ENCODE data around the gene ARHGAP10. TPM values are rescaled to one million over a fixed set of nuclear protein-coding genes. Genes with fewer than 3 reads are reported as not detected.
A peak's percentile ranks its signal among the peaks of the same experiment; 100 is the strongest.

ARHGAP10 gene
- total RNA-seq, 6 experiments from 2014 or later, result 5.5 to 13.3 (median 10.4) TPM

DNA sequence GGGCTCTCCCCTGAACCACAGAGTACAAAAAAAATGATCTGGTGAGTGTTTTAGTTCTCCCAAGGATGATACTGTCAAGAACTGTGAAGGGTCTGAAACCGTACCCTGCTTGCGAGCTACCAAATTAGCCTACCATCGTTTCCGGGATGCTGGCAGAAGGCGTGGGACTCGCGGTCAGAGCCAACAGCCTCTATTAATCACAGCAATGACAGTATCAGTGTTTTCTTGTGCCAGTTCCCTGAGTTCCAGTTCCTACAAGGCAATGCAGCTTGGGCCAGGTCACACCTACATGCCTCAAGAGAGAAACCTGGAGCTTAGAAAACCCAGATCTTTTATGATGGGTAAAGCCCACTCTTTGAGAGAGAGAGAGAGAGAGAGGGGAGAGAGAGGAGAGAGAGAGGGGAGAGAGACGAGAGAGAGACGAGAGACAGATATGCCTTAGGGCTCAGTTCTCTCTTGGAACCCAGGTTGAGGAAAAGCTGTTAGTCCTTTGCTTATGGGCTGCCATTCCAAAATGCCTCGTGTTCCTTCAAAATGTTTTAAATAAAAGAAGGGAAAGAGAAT lies 327.8 kb downstream of the ARHGAP10 start:
- H3K9me3 ChIP-seq, result no peaks in the 10 kb centered on the region
- ATAC-seq (peak; percentile 56 to 73 (median 69)), DNase-seq (peak in 2 of 3 donors; percentile 55 to 58)
- no peaks in the 10 kb centered on the region for H3K36me3 ChIP-seq
- peak overlapping the region in 2 of 3 donors; percentile 61 to 77 for H3K27ac ChIP-seq
- peak overlapping the region in 2 of 3 donors; percentile 7 to 26 for H3K4me3 ChIP-seq
- TF ChIP-seq CTCF (IDR thresholded peaks at IDR 0.05), result no peak
- no peak for TF ChIP-seq POLR2A (IDR thresholded peaks at IDR 0.05)
- intact Hi-C loops (cut with DNase I), result no loop called here
- 33% methylated on average over 10 of the region's 10 CpGs for WGBS (ENCODE audit: insufficient coverage, low coverage, low lambda C conversion rate, missing lambda C conversion rate)
- peaks cover 0 to 54% (median 17%) of the 10 kb centered on the region in 4 donors for H3K4me1 ChIP-seq
- H3K27me3 ChIP-seq, result no peaks in the 10 kb centered on the region

DNA sequence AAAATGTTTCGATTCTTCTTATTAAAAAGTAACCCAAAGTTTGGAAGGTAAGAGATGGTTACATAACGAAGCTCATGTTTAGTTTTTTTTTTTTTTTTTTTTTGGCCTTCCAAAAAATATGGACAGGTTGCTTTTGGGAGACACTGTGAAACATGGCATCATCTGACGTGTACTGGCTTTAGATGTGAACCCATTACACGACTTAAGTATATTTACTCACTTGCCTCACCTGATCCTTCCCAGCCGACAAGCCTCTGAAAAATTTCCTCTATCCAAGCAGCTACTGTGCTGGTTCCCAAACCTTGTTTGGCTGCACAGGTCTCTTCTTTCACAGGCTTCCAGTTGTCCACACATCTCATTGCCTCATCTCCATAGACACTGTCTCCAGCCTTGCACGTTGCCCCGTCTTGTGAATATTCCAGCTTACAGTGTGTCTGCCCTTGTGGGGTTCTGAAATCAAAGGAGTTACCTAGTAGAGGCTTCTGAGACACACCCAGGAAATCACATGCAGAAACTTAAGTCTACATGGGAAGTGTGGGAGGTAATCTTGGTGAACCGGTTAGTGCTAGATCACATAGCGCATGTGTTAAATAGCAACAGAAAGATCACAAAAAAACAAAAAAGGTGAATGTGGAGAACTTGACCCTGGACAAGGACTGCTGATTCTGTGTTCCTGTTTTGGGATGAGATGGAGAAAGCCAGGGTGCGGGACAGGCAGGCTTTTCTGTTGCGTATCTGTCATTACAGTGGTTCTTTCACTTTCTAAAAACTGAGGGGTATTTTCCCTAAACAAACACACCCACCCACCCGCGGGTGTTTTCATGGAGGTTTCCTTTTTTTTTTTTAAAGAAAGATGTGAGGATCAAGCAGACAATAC lies 328.6 kb downstream of the ARHGAP10 start:
- H3K27ac ChIP-seq, result peak overlapping the region in 2 of 3 donors; percentile 61 to 77
- 38% methylated on average over 13 of the region's 13 CpGs for WGBS (ENCODE audit: insufficient coverage, low coverage, low lambda C conversion rate, missing lambda C conversion rate)
- no peaks in the 10 kb centered on the region for H3K36me3 ChIP-seq
- H3K4me1 ChIP-seq, result peaks cover 0 to 51% (median 17%) of the 10 kb centered on the region in 4 donors
- intact Hi-C loops (cut with DNase I), result no loop called here
- H3K4me3 ChIP-seq, result peak overlapping the region in 1 of 3 donors; percentile 7
- H3K9me3 ChIP-seq, result no peaks in the 10 kb centered on the region
- ATAC-seq (peak; percentile 30 to 63 (median 56)), DNase-seq (no peak)
- TF ChIP-seq POLR2A (IDR thresholded peaks at IDR 0.05) (no peak), CTCF (IDR thresholded peaks at IDR 0.05) (no peak)
- no peaks in the 10 kb centered on the region for H3K27me3 ChIP-seq

DNA sequence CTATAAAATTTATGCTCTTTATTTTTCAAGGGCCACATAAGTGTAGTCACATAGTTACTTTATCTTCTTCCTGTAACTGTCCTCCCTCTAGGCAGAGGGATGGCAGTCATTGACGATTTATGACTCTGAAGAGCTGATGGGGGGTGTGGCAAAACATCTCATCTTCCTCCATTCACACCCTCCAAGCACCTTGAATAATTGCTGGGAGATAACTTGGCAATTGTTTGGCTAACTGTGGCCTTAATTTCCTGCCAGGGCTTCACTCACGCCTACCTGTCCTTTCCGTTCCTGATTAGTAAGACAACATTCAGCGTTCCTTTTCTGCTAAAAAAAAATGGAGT lies 329.2 kb downstream of the ARHGAP10 start:
- no peaks in the 10 kb centered on the region for H3K27me3 ChIP-seq
- H3K36me3 ChIP-seq, result peaks cover 0 to 2% (median 0%) of the 10 kb centered on the region in 4 donors
- H3K27ac ChIP-seq, result peak overlapping the region in 2 of 3 donors; percentile 61 to 77
- H3K4me3 ChIP-seq, result no peak overlapping the region
- H3K4me1 ChIP-seq, result peaks cover 0 to 46% (median 17%) of the 10 kb centered on the region in 4 donors
- no peaks in the 10 kb centered on the region for H3K9me3 ChIP-seq
- ATAC-seq, result no peak
- 27% methylated on average over 4 of the region's 4 CpGs for WGBS (ENCODE audit: insufficient coverage, low coverage, low lambda C conversion rate, missing lambda C conversion rate)
- TF ChIP-seq CTCF (IDR thresholded peaks at IDR 0.05) (no peak), POLR2A (IDR thresholded peaks at IDR 0.05) (no peak)
- intact Hi-C loops (cut with DNase I), result no loop called here
- no peak for DNase-seq

- intact Hi-C loops (cut with DNase I), result no loop called here
These were observed 329.9 kb downstream of the ARHGAP10 start for GRCh38 chr4:148061795-148062194.

More at GRCh38 chr4:148061795-148062194, 329.9 kb downstream of the ARHGAP10 start:
- H3K27ac ChIP-seq, result no peak overlapping the region
- DNase-seq, result no peak
- TF ChIP-seq CTCF (IDR thresholded peaks at IDR 0.05) (no peak), POLR2A (IDR thresholded peaks at IDR 0.05) (no peak)
- peaks cover 0 to 39% (median 14%) of the 10 kb centered on the region in 4 donors for H3K4me1 ChIP-seq
- no peak for ATAC-seq
- no peaks in the 10 kb centered on the region for H3K27me3 ChIP-seq
- H3K4me3 ChIP-seq, result no peak overlapping the region
- H3K36me3 ChIP-seq, result peaks cover 0 to 6% (median 0%) of the 10 kb centered on the region in 4 donors
- no peaks in the 10 kb centered on the region for H3K9me3 ChIP-seq
- 62% methylated on average over 7 of the region's 8 CpGs for WGBS (ENCODE audit: insufficient coverage, low coverage, low lambda C conversion rate, missing lambda C conversion rate)

All from right lobe of liver (tissue), 6 donors.